Activated naive CD4-positive, alpha-beta T cell treated with Interleukin-2 at 50 U/mL for 16 hours (primary cell): ENCODE results near the gene ADGRA1.
"Not testable (repeated sequence)": the region's sequence is repeated elsewhere in the genome, so short reads cannot be mapped to it uniquely, and the experiment has no call there.

Source experiments
- DNase-seq: peaks from one replicate; pipeline ENCODE4 v3.0.0-alpha.2; 2020

The ADGRA1 gene, protein sequence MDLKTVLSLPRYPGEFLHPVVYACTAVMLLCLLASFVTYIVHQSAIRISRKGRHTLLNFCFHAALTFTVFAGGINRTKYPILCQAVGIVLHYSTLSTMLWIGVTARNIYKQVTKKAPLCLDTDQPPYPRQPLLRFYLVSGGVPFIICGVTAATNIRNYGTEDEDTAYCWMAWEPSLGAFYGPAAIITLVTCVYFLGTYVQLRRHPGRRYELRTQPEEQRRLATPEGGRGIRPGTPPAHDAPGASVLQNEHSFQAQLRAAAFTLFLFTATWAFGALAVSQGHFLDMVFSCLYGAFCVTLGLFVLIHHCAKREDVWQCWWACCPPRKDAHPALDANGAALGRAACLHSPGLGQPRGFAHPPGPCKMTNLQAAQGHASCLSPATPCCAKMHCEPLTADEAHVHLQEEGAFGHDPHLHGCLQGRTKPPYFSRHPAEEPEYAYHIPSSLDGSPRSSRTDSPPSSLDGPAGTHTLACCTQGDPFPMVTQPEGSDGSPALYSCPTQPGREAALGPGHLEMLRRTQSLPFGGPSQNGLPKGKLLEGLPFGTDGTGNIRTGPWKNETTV

DNA sequence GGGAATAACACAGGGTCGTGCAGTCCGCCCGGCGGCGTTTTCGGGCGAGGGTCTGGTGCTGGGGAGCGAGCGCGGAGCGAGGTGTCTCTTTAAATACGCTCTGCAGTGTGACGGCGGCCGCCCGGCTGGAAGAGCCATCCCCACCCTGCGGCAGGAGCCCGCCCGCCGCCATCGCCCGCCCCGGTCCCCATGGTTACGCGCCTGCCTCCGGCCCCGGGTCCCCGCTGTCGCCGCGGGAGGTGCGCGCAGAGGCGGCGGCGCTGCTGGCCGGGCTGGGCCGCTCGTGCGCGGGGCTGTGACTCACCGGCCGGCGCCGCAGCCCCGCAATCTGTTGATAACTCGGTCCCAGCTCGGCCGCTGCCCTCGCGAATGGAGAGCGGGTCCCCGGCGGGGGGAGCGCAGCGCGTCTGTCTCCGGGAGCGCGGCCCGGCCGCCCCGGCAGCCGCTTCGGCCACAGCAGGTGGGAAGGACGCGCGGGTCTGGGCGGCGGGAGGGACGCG, at the start of gene ADGRA1:
Gene ADGRA1 (plus strand): TSS at position 246 of the 500 bp plus-strand sequence. CDS start 986 bp downstream, outside the sequence.
- DNase-seq = no peak

DNA sequence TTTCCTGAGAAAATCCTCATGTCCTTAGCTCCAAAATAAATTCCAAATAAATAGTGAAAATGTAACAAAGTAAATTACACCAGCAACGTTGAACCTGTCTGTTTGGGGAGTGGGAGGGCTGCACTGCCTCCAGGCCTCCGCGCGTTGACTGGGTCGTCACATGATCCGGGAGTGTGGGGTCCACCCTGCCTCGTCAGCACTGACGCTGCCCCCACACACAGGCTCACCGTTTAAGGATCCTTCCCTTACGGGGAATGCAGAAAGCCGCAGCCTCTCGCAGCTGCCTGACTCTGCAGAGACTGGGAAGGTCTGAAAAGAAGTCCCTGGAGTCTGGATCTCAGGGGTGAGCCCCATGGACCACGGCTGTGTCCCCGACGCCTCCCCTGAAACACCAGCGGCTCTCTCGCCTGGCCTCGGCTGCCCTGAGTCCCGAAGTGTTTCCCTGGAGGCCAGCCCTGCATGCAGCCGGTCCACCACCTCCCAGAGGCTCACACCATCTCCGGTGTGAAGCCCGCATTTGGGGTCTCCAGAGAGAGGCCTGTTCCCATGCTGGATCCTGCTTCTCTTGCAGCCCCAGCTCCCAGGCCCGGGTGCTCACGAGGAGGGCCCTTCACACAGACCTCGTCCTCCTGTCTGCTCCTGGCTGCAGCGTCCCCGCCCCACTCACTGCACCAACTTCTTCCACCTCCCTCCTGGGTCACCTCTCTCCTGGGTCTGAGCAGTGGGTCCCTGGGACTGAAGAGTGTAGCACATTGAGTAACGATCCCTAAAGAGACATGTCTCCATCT, 49.5 kb upstream of the ADGRA1 start:
- DNase-seq = no peak

DNA sequence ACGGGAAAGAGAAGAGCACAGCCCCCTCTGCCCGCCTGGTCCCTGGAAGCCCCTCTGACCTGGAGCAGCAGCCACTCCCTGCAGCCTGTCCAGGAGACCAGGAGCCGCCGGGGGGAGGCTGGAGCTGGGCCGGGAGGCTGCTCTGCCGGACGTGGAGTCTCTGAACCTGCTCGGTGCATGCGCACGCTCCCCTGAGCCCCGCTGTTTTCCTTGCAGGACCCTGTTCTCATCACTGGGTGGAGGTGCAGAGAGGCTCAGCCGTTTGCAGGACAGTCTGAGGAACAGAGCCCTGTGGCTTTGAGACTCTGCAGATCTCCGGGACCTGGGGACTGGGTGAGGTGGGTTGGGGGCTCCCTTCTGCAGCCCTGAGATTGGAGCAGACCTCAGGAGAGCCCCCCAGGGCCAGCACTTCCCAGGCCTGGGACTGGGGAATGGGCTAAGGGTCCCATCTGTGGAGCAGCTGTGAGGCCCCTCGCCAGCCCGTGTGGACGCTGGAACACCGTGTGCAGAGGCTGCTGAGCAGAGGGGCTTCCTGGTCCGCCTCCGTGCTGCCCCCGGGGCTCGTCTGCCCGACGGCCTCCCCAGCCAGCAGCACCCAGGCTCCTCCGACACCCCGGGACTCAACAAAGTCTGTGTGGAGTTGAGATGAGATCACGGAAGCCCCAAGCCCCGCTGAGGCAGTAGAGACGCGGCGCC, 48.5 kb upstream of the ADGRA1 start:
- DNase-seq = no peak

DNA sequence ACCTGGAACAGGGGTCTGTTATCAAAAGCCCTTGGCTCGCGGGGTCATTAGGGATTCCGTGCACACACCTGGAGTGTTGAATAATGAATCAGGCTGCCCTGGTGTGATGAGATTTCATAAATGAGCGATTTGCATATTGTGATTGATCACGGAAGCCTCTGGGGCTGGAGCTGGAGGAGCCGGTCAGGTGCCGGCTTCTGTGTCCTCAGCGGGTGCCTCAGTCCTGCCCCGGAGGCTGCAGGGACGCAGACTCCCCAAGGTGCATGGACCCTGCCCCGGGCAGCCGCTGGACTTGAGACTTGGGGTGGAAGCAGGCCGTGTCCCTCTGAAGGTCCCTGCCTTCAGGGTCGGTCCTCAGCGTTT, 47.9 kb upstream of the ADGRA1 start:
- DNase-seq = no peak

DNA sequence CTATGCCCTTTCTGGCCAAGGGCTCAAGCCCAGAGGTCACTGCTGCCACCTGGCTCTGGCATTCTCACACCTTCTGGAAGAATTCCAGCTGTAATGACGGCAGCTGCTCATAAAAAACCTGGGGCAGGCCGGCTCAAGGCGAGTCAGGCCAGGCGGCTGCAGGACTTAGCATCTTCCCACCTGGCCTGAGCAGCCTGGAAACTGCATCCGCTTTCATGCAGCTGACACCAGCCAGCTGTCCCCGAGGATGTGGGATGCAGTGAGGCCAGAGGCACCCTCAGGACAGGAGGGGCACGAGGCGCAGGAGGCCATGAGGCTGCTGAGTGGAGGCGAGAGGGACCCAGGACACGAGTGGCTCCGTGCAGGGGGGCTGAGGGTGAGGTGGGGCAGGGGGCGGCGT, 47.5 kb upstream of the ADGRA1 start:
- DNase-seq = no peak

DNA sequence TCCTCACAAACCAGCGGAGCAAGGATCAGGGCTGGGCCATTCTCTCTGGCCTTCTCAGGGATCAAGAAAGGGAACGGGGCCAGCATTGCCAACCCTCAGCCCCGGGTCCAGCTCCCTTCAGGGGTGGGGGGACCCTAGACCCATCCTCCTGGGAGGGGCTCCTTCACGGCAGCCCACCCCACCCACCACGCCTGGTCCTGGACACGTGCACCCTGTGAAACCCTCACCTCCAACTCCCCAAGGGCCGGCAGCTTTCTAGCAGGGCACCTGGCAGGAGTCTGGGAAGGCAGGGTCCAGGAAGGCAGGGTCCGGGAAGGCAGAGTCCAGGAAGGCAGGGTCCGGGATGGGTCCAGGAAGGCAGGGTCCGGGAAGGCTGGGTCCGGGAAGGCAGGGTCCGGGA, 46.6 kb upstream of the ADGRA1 start:
- no peak for DNase-seq

DNA sequence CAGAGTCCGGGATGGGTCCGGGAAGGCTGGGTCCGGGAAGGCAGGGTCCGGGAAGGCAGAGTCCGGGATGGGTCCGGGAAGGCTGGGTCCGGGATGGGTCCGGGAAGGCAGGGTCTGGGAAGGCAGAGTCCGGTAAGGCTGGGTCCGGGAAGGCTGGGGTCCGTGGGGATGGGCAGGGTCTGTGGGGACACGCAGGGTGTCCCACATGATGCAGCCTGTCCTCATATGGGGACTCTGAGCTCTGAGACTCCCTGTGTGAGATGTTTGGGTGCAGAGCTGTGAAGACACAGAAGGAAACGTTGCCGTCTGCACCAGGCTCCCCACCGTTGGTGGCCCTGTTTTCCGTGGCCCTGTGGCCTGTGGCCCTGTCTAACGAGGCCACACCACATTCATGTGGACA, 45.7 kb upstream of the ADGRA1 start:
- DNase-seq = no peak

DNA sequence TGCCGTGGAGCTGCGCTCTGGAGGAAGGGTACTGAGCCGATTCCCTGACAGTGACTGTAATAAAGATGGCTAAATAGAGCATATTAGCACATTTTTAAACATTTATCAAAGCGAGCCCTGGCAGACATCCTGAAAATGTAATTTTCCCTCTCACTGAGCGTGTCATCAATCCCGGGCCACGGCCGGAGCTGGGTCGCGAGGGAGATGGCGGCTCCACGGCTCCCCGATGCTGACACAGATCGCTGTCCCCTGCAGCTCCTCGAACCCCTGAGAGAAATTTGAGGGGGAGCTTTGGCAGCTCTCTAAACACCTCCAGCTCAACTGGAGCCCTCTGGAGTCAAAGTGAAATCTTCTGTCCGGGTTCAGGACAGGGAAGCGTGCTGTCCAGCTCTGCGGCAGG, 44.9 kb upstream of the ADGRA1 start:
- DNase-seq = no peak

DNA sequence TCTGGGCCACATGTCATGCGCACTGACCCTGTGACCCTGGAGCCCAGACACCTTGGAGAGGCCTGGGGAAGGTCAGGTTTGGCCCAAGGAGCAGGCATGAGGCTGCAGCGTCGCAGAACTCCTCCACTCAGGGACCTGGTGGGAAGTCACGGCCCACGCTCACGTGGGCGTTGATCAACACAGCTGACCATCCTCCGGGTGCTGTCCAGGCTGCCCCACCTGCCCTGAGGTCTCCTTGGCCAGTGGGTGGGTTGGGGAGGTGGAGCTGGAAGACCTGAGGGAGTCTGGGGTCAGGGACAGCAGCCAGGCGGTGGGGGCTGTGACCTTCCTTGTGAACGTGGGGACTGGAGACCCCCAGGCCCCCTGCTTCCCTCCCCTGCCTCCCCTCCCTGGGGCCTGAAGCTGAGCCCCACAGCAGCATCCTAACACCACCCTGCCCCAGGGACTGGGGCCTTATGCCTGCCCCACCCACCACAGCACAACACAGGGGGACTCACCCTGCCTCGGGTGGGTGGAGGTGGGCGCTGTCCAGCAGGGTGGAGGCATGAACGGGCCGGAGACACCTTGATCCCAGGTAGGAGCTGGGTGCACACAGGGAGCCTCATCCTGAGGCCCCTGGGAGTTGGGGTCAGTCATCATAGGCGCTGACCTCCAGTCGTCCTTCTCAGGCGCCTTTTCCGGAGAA, 44.0 kb upstream of the ADGRA1 start:
- no peak for DNase-seq

DNA sequence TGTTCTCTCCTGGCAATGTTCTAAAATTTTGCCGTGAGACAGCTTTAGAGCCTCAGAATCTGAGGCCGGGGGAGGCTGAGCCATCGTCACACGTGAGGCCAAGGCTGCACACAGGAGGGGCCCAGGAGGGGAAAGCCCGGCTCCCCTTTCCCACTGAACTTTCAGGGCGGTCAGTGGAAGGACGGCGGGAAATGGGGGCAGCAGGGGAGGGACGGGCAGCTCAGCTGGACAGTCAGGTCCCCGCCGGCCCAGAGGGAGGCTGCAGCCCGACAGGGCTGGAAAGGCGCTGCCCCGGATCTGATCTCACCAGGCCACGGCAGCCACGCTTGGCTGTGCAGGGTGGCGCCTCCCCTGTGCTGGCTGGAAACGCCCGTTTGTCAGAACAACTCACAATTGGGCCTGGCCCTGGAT, 43.3 kb upstream of the ADGRA1 start:
- no peak for DNase-seq

DNA sequence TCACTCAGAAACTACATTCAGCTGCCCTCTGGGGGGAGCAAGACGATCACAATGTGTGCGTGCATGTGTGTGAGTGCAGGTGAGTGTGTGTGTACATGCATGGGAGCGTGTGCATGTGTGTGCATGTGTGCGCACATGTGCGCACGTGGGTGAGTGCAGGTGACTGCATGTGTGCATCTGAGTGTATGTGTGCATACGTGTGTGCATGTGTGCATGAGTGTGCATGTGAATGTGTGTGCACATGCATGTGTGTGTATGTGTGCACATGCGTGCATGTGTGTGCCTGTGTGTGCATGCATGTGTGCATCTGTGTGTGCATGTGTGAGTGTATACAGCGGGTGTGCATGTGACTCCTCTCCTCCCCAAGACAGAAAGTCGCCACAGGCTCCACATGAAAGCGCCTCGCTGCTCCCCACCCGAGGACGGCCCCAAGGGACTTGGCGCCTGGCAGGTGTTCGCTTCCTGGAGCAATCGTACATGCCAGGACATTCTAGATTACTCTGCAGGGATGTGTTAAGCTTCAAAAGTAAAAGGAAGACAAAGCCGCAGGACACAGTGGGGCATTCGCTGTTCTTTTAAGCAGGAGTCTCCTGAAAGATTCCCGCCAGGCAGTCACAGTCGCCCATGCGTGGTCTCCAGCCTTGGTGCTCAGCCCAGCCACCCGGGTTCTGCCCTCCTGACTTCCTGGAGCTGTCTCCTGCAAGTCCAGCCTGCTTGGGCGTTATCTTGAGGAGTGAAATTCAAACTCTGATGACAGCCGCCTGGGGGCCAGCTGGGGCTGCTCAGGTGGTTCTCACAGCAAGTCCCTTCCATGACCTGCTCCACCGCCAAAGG, 42.0 kb upstream of the ADGRA1 start:
- DNase-seq = no peak

DNA sequence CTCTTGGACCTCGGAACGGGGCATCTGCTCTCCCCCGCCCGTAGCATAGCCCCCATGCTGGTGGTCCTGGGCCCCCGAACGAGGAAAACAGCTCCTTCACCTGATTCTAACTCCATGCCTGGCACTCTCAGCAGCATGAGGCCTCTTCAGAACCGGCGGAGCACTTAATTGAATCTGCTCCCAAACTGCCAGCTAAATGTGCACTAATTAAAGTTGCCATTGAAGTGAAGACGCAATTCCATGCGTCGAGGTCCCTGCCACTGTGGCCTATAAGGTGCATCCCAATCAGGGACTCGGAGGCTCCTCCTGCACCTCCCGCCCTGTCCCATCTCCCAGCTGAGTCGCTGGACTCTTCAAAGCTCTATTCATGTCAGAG, 41.3 kb upstream of the ADGRA1 start:
- DNase-seq = no peak

DNA sequence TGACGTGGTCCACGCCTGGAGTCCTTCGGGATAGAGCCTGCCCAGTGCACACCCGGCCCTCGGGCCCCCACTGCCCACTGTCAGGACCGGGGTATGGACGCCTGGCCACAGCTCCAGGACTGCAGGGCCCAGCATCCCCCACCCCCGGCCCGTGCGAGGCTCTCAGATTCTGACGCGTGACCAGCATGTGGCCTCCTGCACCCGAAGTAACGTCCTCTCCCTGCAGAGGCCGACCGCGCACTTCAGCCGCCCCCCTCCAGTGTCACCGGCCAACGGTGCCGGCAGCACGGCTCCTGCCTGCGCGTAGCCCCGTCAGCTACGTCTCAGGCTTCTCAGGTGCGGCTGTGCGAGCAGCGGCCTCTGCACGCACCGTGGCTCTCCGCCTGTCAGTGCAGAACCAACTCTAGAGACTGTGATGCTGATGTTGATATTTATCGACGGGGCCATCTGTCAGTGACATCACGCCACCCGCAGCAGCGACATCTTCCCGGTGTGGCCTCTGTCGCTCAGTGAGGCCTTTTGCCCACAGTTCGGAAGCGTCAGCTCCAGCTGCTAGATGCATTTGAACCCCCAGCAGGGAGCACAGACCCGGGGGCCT, 40.1 kb upstream of the ADGRA1 start:
- DNase-seq = no peak

DNA sequence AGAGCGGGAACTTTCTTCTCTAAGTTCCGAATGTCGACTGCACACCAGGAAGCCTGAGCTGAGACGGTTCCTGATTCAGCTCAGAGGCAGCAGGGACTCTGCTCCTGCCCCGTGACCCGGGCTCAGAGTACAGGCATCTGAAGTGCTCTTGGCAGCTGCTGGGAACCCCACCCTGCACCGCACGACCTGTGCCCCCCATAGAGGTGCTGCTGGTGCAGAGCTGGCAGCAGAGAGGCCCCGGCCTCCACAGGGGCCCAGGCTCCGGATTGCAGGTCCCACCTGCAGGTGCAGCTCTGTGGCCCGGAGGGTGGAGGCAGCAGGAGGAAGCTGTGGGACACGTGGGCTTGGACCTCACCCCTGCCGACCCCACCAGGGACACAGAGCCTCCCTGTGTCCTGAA, 39.5 kb upstream of the ADGRA1 start:
- no peak for DNase-seq

DNA sequence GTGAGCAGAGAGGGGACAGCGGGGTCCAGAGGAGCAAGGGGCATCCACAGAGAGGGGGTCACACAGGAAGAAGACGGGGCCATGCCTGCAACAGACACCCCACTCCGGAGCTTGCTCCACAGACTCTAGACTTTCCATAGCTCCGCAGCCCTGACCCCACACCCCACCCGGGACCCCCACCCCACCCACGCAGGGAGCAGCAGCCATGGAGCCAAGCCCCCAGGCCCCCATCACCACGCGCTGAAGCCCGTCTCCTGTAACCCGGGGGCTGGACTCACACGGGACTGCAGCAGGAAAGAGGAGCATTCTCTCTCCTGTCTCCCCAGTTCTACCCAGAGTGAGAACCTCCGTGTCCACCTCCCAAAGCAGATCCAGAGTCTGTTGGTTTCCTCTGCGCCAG, 38.8 kb upstream of the ADGRA1 start:
- no peak for DNase-seq

DNA sequence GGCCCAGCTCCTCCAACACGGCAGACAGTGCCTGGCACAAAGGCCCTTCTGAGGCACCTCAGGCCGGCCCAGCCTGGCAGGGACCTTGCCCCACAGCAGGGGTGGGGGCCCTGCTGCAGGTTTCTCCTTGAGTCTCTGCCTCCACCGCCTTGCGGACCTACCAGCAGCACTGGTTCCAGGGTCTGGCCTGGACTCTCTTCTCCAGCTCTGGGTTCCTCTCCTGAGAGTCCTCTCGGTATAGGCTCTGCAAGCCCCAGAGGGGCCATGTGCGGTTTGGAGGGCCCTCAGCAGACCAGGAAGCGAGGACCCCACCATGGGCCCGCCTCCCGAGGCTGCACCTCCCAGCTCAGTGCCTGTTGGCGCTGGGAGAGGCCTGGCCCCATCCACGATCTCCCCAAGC, 38.1 kb upstream of the ADGRA1 start:
- DNase-seq = no peak

DNA sequence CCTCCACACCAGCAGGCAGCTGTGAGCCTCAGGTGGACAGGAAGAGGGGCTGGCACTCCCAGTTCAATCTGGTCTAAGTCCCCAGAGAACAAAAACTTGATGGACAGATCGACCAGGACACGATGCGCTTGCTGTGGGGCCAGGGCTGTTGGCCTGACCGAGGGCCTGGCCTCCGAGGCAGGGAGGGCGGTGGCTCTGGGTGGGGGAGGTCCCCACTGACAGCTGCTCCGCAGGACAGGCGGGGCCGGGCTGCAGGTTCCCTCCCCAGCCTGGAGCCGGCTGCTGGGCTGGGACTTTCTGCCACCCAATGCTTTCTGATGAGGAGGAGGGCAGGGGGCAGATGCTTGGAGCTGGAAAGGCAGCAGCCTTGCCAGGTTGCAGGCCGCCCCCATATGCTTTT, 37.4 kb upstream of the ADGRA1 start:
- DNase-seq = no peak

DNA sequence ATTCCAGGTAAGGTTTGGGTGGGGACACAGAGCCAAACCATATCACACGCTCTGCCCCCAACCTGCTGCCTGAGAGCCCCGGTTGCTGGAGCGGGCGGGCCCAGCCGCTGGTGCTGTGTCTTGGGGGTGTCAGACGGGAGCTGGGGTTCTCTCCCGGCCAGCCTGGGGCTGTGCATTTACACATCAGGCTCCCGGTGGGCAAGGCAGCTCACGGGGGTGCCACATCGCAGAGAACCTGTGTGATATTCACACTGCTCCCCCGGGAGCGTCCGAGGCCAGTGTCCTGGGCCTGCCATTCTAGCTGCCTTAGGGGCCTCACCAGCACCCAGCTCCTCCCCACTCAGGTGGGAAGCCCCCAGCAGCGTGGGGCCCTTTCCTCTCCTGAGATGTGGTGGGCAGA, 35.6 kb upstream of the ADGRA1 start:
- no peak for DNase-seq

DNA sequence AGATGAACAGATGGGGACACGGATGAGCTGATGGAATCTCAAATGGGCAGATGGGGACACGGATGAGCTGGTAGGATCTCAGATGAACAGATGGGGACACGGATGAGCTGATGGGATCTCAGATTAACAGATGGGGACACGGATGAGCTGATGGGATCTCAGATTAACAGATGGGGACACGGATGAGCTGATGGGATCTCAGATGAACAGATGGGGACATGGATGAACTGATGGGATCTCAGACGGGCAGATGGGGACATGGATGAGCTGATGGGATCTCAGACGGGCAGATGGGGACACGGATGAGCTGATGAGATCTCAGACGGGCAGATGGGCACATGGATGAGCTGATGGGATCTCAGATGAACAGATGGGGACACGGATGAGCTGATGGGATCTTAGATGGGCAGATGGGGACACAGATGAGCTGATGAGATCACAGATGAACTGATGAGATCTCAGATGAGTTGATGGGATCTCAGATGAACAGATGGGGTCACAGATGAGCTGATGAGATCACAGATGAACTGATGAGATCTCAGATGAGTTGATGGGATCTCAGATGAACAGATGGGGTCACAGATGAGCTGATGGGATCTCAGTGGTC, 34.1 kb upstream of the ADGRA1 start:
- DNase-seq = not testable (repeated sequence)

DNA sequence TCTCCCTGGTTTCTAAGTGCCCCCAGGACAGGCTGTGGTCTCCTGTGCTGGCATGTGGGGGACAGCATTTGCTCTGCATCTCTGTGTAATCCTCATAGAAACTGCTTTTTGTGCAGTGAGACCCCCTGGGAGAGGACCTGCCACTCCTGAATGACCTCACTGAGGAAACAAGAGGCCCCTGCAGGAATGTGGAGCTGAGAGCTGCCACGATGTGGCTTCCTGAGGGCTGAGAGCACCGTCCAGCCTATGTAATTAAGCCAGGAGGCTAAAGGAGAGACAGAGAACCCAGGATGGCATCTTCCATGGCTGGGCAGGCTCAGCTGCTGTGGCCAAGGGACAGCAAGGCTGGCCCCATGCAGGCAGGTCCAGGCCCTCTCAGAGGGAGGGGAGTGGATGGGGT, 32.3 kb upstream of the ADGRA1 start:
- DNase-seq = no peak

DNA sequence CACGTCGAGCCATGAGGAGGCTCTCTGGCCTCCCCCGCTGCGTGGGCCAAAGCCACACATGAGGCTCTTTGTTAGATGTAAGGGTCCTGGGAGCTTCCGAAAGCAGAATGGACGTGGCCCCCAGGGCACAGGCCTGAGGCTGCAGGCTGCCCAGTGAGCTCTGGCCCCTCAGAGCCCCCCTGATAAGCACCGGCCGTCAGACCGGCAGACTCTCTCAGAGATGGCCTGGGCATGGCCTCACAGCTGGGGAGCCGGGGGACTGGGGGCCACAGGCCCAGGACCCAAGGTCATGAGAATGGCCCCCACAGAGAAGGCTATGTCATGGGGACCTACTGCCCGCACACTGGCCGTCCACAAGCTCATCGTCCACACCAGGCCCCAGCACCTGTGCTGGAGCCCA, 31.7 kb upstream of the ADGRA1 start:
- DNase-seq = no peak
